Measurements from ENCODE around the gene CLASP2.

DNA sequence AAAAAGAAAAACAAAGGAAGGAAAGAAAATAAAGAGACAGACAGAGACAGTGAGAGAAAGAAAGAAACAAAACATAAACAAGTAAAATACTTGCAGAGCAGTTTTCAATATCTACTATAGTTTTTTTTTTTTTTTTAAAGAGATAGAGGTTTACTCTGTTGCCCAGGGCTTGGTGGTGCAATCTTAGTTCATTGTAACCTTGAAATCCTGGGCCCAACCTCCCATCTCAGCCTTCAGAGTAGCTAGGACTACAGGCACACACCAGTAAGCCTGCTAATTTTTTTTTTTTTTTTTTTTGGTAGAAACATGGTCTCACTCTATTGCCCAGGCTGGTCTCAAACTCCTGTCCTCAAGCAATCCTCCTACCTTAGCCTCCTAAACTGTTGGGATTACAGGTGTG lies 23.1 kb downstream of the CLASP2 start:
- TF ChIP-seq, protein P1, sequence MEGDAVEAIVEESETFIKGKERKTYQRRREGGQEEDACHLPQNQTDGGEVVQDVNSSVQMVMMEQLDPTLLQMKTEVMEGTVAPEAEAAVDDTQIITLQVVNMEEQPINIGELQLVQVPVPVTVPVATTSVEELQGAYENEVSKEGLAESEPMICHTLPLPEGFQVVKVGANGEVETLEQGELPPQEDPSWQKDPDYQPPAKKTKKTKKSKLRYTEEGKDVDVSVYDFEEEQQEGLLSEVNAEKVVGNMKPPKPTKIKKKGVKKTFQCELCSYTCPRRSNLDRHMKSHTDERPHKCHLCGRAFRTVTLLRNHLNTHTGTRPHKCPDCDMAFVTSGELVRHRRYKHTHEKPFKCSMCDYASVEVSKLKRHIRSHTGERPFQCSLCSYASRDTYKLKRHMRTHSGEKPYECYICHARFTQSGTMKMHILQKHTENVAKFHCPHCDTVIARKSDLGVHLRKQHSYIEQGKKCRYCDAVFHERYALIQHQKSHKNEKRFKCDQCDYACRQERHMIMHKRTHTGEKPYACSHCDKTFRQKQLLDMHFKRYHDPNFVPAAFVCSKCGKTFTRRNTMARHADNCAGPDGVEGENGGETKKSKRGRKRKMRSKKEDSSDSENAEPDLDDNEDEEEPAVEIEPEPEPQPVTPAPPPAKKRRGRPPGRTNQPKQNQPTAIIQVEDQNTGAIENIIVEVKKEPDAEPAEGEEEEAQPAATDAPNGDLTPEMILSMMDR (IDR thresholded peaks at IDR 0.05 in 4 of 5, conservative IDR thresholded peaks at IDR 0.05 in 1 of 5), result no peak
- TF ChIP-seq POLR2A (IDR thresholded peaks at IDR 0.05), result no peak
